ENCODE results near the gene ZNRF2. TPM values are rescaled to one million over a fixed set of nuclear protein-coding genes. Genes with fewer than 3 reads are reported as not detected.

ZNRF2 gene
- total RNA-seq, 2 donors from 2014 or later = 20.2 to 29.4 TPM

DNA sequence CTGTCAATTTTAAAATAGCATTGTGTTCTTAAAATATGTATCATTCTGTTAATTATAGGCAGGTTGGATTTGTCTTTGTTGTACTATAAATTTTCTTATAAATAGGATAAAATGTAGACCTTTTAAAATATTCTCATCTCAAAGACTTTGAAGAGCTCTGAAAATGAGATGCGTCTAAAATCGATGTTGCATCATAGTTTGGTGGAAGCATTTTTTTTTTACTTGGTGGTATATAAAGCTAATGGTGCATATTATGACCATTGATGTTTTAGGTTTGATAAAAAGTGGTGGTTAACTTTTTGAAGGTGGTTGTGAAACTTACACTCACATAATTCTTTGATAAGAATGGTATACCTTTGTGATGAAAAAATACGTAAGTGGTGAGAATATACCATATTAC, 69.1 kb downstream of the ZNRF2 start:
- no peaks in the 10 kb centered on the region for H3K9me3 ChIP-seq
- TF ChIP-seq, protein P1, sequence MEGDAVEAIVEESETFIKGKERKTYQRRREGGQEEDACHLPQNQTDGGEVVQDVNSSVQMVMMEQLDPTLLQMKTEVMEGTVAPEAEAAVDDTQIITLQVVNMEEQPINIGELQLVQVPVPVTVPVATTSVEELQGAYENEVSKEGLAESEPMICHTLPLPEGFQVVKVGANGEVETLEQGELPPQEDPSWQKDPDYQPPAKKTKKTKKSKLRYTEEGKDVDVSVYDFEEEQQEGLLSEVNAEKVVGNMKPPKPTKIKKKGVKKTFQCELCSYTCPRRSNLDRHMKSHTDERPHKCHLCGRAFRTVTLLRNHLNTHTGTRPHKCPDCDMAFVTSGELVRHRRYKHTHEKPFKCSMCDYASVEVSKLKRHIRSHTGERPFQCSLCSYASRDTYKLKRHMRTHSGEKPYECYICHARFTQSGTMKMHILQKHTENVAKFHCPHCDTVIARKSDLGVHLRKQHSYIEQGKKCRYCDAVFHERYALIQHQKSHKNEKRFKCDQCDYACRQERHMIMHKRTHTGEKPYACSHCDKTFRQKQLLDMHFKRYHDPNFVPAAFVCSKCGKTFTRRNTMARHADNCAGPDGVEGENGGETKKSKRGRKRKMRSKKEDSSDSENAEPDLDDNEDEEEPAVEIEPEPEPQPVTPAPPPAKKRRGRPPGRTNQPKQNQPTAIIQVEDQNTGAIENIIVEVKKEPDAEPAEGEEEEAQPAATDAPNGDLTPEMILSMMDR (IDR thresholded peaks at IDR 0.05) = no peak
- no peak overlapping the region for H3K4me3 ChIP-seq
- H3K36me3 ChIP-seq = peaks cover under 1% of the 10 kb centered on the region
- DNase-seq (ENCODE audit: low spot score) = no peak
- H3K27me3 ChIP-seq (replicated peaks; ENCODE audit: insufficient read depth) = no peaks in the 10 kb centered on the region
- no peak overlapping the region for H3K27ac ChIP-seq
- H3K4me1 ChIP-seq (ENCODE audit: control insufficient read depth in 1 of 2, low read depth in 2 of 2) = peaks cover 12 to 15% of the 10 kb centered on the region in 2 donors
- no peak for ATAC-seq (ENCODE audit: insufficient number of reproducible peaks, low FRiP score, low read depth)

DNA sequence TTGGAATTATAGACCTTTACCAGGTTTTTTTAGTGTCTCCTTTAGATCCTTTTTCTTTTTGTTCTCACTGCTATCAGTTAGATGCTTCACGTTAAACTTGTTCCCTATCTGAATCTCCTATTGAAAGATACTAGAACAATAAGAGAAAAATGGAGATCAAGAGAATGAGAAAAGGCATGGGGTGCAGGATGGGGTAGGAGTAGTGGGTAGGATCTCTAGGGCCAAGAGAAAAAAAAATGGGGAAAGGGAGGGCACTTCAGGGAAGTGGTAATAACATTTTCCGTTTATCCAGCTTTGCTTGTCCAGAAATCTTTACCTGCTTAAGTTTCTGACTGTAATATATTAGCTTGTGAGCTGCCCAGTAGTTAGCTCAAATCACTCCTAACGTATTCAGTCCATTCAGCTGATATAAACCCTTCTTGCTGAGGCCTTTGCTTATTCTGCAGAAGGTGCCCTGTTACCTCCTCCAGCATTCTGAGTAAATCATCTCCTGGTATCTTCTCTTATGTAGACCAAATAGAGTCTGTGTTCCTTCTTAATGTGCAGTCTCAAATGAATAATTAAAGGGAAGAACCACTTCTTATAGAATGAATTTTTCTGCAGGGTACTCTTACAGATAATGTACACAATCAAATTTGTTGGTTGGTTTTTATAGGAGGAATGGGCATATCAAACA, 69.7 kb downstream of the ZNRF2 start:
- Histone ChIP-seq H3K4me3 (no peak overlapping the region), H3K27me3 (replicated peaks; ENCODE audit: insufficient read depth) (no peaks in the 10 kb centered on the region), H3K4me1 (ENCODE audit: control insufficient read depth in 1 of 2, low read depth in 2 of 2) (peaks cover 9% of the 10 kb centered on the region in 2 donors), H3K9me3 (no peaks in the 10 kb centered on the region), H3K36me3 (peaks cover 3% of the 10 kb centered on the region), H3K27ac (no peak overlapping the region)
- DNase-seq (ENCODE audit: low spot score) = no peak
- no peak for ATAC-seq (ENCODE audit: insufficient number of reproducible peaks, low FRiP score, low read depth)
- TF ChIP-seq, protein P1 (IDR thresholded peaks at IDR 0.05) = no peak

DNA sequence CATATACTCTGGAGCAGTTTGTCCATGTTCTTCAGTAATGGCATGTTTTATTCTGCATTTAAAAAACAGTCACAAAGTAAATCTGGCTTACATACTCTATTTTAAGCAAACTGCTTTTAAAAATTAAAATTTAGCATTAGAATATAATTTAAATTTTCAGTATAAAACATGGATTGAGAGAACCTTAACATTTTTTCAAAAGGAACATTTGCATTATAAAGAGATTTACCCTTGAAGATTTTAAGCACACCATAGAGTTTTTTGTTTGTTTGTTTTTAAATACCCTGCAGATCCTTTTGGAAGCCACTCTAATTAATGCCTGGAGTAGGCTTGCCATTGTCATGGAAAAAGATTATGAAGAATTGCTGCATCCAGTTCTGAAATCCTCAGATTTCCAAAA, 70.4 kb downstream of the ZNRF2 start:
- Histone ChIP-seq H3K4me3 (no peak overlapping the region), H3K27ac (no peak overlapping the region), H3K36me3 (peaks cover 3% of the 10 kb centered on the region), H3K4me1 (ENCODE audit: control insufficient read depth in 1 of 2, low read depth in 2 of 2) (peaks cover 6% of the 10 kb centered on the region in 2 donors), H3K27me3 (replicated peaks; ENCODE audit: insufficient read depth) (no peaks in the 10 kb centered on the region), H3K9me3 (no peaks in the 10 kb centered on the region)
- ATAC-seq (ENCODE audit: insufficient number of reproducible peaks, low FRiP score, low read depth) (no peak), DNase-seq (ENCODE audit: low spot score) (no peak)
- TF ChIP-seq, protein P1 (IDR thresholded peaks at IDR 0.05) = no peak

DNA sequence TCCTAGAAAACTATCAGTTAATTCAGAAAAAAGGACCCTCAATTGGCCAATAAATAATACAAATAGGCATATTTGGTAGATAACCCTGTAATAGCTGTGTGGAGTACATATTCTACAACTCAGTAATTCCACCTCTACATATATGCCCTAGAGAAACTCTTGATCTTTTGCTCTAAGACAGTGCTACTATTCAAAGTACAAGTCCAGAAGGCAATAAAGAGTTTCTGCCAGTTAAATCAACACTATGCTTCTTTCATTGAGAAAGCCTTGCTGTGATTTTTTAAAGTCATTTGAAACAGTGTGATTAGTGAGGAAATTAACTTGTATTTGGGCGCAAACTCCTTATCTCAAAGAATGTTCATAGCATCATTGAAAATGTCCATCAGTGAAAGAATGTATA, 75.6 kb downstream of the ZNRF2 start:
- Histone ChIP-seq H3K4me3 (no peak overlapping the region), H3K27me3 (replicated peaks; ENCODE audit: insufficient read depth) (no peaks in the 10 kb centered on the region), H3K9me3 (no peaks in the 10 kb centered on the region), H3K4me1 (ENCODE audit: control insufficient read depth in 1 of 2, low read depth in 2 of 2) (no peaks in the 10 kb centered on the region), H3K27ac (no peak overlapping the region), H3K36me3 (peaks cover 3% of the 10 kb centered on the region)
- no peak for DNase-seq (ENCODE audit: low spot score)
- no peak for ATAC-seq (ENCODE audit: insufficient number of reproducible peaks, low FRiP score, low read depth)
- TF ChIP-seq, protein P1 (IDR thresholded peaks at IDR 0.05) = no peak

DNA sequence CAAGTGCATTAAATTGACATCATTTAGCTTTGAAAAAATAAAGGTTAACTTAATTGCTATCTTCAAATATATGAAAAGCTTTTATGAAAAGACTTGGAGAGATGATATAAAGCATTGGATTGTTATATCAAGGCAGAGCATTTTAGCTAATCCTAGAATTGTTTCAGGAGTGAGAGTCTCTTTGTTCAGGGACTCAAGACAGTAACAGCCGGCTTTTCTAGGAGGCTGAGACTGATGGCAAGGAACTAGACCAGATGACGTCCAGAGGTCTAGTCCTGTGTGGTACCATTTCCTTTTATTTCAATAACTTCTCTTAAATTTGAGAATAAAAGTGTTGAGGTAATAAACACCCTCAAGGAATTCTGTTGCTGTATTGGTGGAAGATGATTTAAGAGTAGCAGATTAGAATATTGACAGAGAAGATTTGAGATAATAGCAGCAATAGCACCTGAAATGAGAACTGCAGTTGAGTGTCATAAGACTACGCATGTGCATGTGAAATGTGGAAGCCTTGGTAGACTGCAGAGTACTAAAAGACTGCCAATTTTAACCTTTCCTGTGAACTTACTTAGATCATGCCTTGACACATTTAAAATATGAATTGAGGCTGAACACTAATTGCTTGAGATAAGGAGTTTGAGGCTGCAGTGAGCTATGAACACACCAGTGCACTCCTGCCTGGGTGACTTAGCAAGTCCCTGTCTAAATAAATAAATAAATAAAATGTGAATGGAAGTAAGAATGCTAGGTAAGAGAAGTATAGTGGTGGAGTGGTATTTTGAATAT, 79.6 kb downstream of the ZNRF2 start:
- Histone ChIP-seq H3K9me3 (no peaks in the 10 kb centered on the region), H3K4me1 (ENCODE audit: control insufficient read depth in 1 of 2, low read depth in 2 of 2) (peaks cover 0 to 12% of the 10 kb centered on the region in 2 donors), H3K27me3 (replicated peaks; ENCODE audit: insufficient read depth) (no peaks in the 10 kb centered on the region), H3K27ac (no peak overlapping the region), H3K36me3 (no peaks in the 10 kb centered on the region), H3K4me3 (no peak overlapping the region)
- ATAC-seq (ENCODE audit: insufficient number of reproducible peaks, low FRiP score, low read depth) = no peak
- TF ChIP-seq, protein P1 (IDR thresholded peaks at IDR 0.05) = no peak
- DNase-seq (ENCODE audit: low spot score) = no peak

Measured in thoracic aorta (tissue), 2 donors.